ENCODE data around the gene GTF2H4.
"Not testable (repeated sequence)": the region's sequence is repeated elsewhere in the genome, so short reads cannot be mapped to it uniquely, and the experiment has no call there.

Gene GTF2H4

GRCh38 chr6:30926644-30927043 is 18.6 kb downstream of the GTF2H4 start:
- POLR2A ChIA-PET, result no interaction called here
- CTCF ChIA-PET, result interaction anchor here (0.8 to 5.6 kb wide), 8 partner anchors 9 to 160 kb away, joined by 3 to 48 read pairs (median 10); partner anchors contain the start of gene VARS2
- TF ChIP-seq CTCF (IDR thresholded peaks at IDR 0.05; ENCODE audit: insufficient read depth, low read length, missing control alignments), result no peak
- DNase-seq (ENCODE audit: low read depth, low spot score), result no peak
- H3K4me3 ChIP-seq (ENCODE audit: low read depth, low read length), result no peak overlapping the region

GRCh38 chr6:30927080-30927479 is 19.1 kb downstream of the GTF2H4 start:
- POLR2A ChIA-PET; H3K4me3 ChIP-seq (ENCODE audit: low read depth, low read length); DNase-seq (ENCODE audit: low read depth, low spot score): not testable (repeated sequence)
- CTCF ChIA-PET, result interaction anchor here (0.8 to 5.6 kb wide), 8 partner anchors 9 to 160 kb away, joined by 3 to 48 read pairs (median 10); partner anchors contain the start of gene VARS2

GRCh38 chr6:30928677-30929076 is 20.7 kb downstream of the GTF2H4 start:
- no peak for TF ChIP-seq CTCF (IDR thresholded peaks at IDR 0.05; ENCODE audit: insufficient read depth, low read length, missing control alignments)
- no peak for DNase-seq (ENCODE audit: low read depth, low spot score)
- CTCF ChIA-PET, result interaction anchor here (0.7 to 4.2 kb wide), 5 partner anchors 8 to 160 kb away, joined by 3 to 32 read pairs (median 6); partner anchors contain the start of gene VARS2
- H3K4me3 ChIP-seq (ENCODE audit: low read depth, low read length), result no peak overlapping the region
- POLR2A ChIA-PET, result no interaction called here

- CTCF ChIA-PET, result interaction anchor here (0.9 to 4.2 kb wide), 7 partner anchors 10 to 157 kb away, joined by 3 to 32 read pairs (median 15); partner anchors contain the start of genes MUCL3 and VARS2
These were observed 22.5 kb downstream of the GTF2H4 start for GRCh38 chr6:30930506-30930905.

GRCh38 chr6:30931272-30931671 is 23.3 kb downstream of the GTF2H4 start:
- DNase-seq (ENCODE audit: low read depth, low spot score), result no peak
- no peak for TF ChIP-seq CTCF (IDR thresholded peaks at IDR 0.05; ENCODE audit: insufficient read depth, low read length, missing control alignments)
- H3K4me3 ChIP-seq (ENCODE audit: low read depth, low read length), result no peak overlapping the region
- POLR2A ChIA-PET, result no interaction called here
- CTCF ChIA-PET, result interaction anchor here (0.9 to 4.2 kb wide), 6 partner anchors 9 to 148 kb away, joined by 3 to 32 read pairs (median 20); partner anchors contain the start of genes MUCL3 and VARS2

More at GRCh38 chr6:30930506-30930905, 22.5 kb downstream of the GTF2H4 start:
- TF ChIP-seq CTCF (IDR thresholded peaks at IDR 0.05; ENCODE audit: insufficient read depth, low read length, missing control alignments), result no peak
- no peak for DNase-seq (ENCODE audit: low read depth, low spot score)
- no peak overlapping the region for H3K4me3 ChIP-seq (ENCODE audit: low read depth, low read length)
- POLR2A ChIA-PET, result no interaction called here

- POLR2A ChIA-PET, result no interaction called here
- H3K4me3 ChIP-seq (ENCODE audit: low read depth, low read length), result no peak within 1 kb of the TSS
- no peak for DNase-seq (ENCODE audit: low read depth, low spot score)
- TF ChIP-seq CTCF (IDR thresholded peaks at IDR 0.05; ENCODE audit: insufficient read depth, low read length, missing control alignments), result no peak
- CTCF ChIA-PET, result interaction anchor here (0.5 to 4.2 kb wide), 6 partner anchors 9 to 147 kb away, joined by 3 to 32 read pairs (median 20); partner anchors contain the start of genes MUCL3 and VARS2
These were observed 24.1 kb downstream of the GTF2H4 start, which contains the start of gene SFTA2 for GRCh38 chr6:30931969-30932645. TSS of gene SFTA2 (minus strand) at chr6:30932170. CDS start at chr6:30932096, 74 bp downstream.
